GM21447 (cell line): ENCODE results near the gene FOXB1.

Experiments
- ATAC-seq: cut with Tn5 transposase; IDR thresholded peaks from one replicate; pipeline ENCODE4 v1.9.1; 2021; ENCODE audit not compliant: unreplicated experiment

The FOXB1 gene

DNA sequence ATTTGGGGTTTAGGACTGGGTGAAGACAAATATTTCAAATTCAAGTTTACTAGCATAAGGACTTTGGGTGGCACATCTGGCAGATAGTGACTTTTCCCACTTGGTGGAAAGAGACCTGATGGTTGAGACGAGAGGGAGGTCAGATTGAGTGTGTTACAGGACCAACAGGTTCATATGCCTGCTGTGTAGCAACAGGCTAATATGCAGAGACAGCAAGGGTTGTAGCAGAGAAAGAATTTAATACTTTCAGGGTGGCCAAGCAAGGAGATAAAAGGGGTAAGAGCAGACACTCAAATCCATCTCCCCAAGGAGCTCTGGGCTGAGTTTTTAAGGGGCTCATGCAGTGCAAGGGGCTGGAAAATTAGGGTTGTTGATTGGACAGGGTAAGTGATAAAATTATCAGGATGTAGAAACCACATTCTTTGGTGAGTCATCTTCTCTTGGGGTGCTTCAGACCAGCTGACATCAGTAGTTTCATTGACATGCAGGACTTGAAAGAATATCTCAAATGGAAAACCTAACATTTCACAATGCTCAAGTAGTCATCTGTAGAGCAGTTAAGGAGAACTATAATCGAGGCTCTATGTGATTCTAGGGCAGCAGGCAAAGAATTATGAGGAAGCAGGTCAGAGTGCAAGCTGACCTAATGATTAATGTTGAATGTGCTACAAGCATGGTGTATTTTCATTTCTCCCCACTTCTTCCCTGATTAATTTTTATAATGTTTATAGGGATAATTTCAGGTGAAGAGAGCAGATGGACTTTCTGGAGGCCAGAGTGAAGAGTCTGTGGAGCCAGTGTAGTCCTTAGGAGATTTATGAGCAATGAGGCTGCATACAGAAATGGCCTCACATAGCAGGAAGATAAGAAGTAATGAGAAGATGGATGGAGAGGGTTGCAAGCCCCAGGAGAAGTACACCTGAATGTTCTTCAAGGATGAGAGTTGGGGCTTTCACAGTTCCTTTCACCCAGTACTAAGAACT, 13.7 kb downstream of the FOXB1 start:
- no peak for ATAC-seq

DNA sequence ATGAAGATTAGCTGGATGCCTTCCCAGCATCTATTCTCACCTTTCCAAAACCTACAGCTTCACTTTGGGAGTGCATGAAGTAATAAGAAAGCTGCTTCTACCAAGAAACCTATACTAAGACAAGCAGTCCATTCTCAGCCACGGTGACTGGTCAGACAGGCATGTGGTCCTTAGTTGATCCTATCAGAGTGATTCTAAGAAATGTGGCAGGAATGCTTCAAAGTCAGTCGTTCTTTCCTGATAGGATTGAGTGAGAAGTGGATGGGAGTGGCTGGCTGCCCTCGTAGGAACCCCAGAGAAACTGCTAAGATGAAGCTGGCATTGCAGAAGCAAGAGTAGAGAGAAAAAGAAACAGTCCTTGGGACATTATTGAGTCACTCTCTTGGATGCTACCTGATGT, 16.6 kb downstream of the FOXB1 start:
- no peak for ATAC-seq

DNA sequence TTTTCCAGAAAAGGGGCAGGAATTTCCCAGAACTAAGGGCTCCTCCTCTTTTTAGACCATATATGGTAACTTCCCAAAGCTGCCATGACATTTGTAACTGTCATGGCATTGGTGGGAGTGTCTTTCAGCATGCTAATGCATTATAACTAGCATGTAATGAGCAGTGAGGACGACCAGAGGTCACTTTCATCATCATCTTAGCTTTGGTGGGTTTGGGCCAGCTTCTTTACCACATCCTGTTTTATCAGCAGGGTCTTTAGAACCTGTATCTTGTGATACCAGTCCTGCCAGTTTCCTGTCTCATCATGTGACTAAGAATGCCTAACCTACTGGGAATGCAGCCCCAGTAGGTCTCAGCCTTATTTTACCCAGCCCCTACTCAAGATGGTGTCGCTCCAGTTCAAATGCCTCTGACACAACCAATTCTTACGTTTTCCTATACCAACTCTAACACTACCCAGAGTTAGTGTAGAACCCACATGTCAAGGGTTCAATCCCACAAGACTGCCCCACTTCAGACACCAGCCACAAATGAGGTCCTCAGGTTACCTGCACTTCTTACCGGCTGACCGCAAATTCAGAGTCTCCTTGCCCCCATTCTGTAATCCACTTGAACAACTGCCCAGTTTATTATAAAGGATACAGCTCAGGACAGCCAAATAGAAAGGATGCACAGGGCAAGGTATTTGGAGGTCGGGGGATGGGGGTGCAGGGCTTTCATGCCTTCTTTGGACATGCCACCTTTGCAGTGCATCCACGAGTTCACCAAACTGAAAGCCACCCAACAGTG, 17.7 kb downstream of the FOXB1 start:
- ATAC-seq, result no peak

DNA sequence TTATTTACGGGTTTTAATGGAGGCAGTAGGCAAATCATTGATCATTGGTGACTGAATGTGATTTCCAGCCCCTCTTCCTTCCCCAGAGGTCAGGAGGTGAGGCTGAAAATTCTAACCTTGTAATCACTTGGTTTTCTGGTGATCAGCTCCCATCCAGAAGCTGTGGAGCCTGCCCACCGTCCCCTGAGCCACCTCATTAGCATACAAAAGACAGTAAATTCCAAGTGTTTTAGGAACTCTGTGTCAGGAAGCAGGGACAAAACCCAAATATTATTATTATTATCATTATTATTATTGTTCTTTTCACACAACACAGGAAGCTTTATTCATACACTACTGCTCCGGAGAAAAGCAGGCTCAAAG, 18.2 kb downstream of the FOXB1 start:
- no peak for ATAC-seq

DNA sequence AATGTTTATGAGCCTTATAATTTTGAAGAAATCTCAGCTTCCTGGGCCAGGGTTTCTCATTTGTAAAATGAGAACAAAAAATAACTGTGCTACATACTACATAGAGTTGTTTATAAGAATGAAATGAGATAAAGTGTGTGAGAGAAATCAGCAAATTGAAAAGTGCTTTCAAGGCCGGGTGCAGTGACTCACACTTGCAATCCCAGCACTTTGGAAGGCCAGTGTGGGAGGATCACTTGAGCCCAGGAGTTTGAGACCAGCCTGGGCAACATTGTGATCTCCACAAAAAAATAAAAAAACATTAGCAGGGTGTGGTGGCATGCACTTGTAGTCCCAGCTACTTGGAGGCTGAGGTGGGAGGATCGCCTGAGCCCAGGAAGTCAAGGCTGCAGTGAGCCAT, 22.4 kb downstream of the FOXB1 start:
- no peak for ATAC-seq

DNA sequence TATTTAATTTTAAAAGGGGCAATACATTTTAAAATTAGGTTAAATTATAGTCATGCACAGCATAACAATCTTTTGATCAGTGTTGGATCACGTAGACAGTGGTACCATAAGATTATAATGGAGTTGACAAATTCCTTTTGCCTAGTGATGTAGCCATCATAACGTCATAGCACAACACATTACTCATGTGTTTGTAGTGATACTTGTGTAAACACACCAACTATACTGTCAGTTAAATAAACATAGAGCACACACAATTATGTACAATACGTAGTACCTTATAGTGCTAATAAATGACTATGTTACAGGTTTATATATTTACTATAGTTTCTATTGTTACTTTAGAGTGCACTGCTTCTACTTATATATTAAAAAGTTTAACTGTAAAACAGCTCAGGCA, 31.2 kb downstream of the FOXB1 start:
- ATAC-seq, result no peak

DNA sequence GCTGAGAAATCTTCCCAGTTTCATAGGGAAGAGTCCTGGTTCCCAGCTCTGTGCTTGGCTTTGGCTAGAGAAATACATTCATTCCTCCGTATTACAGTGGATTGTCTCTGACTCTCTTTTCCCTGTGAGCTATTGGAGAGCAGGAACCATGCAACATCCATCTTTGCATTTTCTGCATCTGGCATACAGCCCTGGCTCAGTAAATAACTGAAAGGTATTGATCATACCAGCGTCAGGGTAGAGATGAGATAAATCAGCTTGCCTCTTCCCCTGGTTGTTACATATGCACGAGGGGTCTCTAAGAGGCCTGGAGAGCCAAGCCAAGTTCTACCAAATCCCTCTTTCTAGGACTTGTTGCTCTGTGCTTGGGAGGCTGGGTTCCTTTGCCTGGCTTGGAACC, 35.2 kb downstream of the FOXB1 start:
- no peak for ATAC-seq

DNA sequence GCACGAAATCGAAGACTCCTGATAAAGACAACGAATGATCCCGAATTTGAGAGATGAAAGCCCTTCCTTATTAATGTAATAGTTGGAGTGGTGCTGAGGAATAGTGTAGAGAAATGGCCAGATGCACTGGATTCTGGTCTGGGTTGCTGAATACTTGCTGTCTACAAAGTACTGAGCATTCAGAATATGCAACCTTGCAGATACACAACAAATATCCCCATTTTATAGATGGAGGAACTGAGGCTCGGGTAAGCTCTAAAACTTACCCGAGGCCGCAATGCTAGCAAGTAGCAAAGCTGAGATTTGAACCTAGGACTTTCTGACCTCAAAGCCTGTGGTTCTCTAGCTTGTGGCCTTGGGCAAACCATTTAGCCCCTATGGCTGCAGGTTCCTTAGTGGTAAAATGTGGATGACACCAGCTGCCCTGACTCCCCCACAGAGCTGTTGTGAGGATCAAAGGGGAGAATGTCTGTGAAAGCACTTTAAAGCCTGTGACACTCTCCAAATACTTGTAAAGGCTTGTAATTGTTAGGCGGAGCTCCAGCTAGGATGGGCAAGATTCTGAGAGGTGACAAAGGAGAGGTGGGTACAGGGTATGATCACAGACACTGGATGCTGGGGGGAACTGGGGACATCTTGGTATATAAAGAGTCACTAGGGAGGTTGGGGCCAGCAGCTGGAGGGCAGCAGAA, 39.8 kb downstream of the FOXB1 start:
- no peak for ATAC-seq

DNA sequence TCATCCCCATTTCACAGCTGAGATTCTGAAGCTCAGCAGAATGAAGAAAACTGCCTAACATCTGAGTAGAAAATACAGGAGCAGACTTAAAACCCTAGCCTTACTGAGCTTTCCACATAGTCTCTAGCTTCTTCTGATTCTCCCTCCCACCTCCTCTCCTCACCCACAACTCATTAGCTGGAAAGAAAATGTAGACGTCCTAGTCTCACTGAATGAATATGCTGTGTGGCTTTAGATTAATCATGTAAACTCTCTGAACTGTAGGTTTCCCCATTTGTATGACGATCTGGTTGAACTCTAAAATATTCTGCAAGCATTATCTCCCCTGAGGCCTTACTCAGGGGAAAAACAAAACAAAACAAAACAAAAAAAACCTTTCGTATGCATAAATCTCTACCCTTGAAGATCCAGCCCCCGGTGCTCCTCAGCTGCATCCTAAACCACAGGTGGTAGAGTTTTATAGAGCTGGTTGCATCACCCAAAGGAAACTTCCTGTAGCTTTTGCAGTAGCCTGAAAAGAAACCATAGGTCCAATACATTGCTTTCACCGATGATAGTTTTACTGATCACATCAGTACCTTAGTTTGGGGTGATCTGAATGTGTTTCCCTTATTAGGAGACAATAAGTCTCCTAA, 40.6 kb downstream of the FOXB1 start:
- no peak for ATAC-seq

DNA sequence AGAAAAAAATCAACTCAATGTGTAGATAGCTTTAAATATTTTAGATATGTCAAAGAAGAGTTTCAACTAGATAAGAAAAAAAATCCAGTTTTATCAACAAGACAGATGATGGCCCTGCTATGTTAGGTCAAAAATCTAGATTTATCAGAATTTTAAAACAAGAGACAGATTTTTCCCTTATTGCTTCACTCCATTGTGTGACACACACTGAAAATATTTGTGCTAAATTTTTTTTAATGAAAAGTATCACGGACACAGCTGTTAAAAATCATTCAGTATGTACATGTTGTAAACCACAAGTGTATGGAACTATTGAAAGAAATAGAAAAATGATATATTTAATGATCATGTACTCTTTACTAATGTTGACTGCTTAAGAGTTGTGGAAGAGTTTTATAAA, 43.6 kb downstream of the FOXB1 start:
- ATAC-seq, result no peak

DNA sequence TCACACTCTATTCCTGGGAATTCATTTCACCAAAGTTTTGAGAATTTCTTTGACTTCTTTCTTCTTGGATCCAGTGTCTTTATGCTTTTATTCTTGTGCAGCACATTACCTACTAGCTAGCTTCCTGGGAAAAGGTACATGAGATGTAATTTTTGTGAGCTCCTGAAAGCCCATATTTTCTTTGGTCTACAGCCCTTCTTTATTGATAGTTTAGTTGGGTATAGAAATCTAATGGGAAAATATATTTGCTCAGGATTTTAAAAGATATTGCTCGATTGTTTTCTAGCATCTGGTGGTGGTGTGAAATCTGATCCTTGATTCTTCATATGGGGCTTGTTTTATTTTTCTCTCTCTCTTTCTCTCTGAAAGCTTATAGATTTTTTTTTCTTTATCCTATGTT, 45.8 kb downstream of the FOXB1 start:
- ATAC-seq, result no peak

DNA sequence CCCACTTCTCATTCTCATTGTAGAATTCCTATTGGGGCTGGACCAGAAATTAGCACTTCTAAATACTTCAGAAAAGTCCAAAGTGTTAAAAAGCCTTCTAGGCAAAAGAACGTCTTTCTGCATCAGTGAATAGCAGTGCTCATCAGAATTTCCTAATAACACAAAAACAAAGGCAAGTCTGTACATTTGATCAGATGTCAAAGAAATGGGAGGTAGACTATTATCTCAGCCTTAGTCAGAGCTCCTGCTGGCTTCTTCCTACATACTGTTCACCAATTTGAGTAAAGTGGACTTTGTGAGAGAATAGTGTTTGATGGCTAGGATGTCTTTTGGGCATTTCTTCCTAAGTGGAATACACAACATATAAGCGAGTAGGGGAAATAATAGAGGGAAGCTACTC, 48.7 kb downstream of the FOXB1 start:
- no peak for ATAC-seq

DNA sequence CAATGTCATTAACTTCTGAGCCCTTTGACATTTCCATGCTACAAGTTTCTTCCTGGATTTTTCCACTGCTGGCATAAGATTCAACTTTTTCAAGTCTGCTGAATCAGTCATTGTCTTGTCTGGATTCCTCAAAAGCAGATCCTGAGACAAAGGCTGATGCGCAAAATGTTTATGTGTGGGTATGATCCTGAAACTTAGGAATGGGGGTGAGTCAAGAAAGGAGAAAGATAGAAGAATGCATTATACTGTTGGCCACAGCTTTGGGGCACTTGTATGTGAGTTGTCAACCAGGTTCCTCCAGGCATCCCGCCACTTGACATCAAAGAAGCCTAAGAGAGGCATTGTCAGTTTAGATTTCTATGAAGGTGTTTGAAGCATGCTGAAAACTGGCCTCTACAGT, 50.4 kb downstream of the FOXB1 start:
- ATAC-seq, result no peak
